ENCODE results near the gene COX7B2. TPM values are rescaled to one million over a fixed set of nuclear protein-coding genes. Genes with fewer than 3 reads are reported as not detected.

The COX7B2 gene
- total and polyA plus RNA-seq, 2 of the 13 experiments (the other 11 are each of a cell fraction or from before 2014, with no cell fraction given): not detected

GRCh38 chr4:46878641-46879040 is 30.4 kb downstream of the COX7B2 start (continued):
- TF ChIP-seq TAF1 (CRISPR knock-in tag; IDR thresholded peaks at IDR 0.05): no peak
- no peak for TF ChIP-seq TOE1 (CRISPR knock-in tag; IDR thresholded peaks at IDR 0.05)

GRCh38 chr4:46874811-46875210 is 34.2 kb downstream of the COX7B2 start:
- in situ Hi-C loops (cut with HindIII; ENCODE audit: extremely low pct_ligation_motif_present, low pct_unique_long_range_greater_than_20kb): loop anchor here (25.0 kb wide), 1 partner anchor 512 kb away; no protein-coding TSS in a partner anchor
- Histone ChIP-seq H2AFZ (ENCODE audit: low read length) (no peak overlapping the region), H3K36me3 (replicated peaks in 1 of 2; ENCODE audit: control insufficient read depth in 1 of 2, insufficient read depth in 2 of 2, low read length in 2 of 2) (no peaks in the 10 kb centered on the region), H3K4me1 (ENCODE audit: insufficient read depth, low read length) (no peaks in the 10 kb centered on the region), H3K27ac (ENCODE audit: extremely low read length, insufficient read depth, low read length) (no peak overlapping the region), H4K20me1 (ENCODE audit: insufficient read depth, low read length) (no peaks in the 10 kb centered on the region), H3K27me3 (ENCODE audit: control insufficient read depth in 1 of 2, insufficient read depth in 2 of 2, low read length in 2 of 2) (no peaks in the 10 kb centered on the region; a peak in 1 of 5 replicates), H3K9me3 (ENCODE audit: low read length) (no peaks in the 10 kb centered on the region), H3K9ac (ENCODE audit: insufficient read depth, low read depth, low read length) (no peak overlapping the region), H3K79me2 (ENCODE audit: insufficient read depth, low read length) (no peaks in the 10 kb centered on the region), H3K4me3 (replicated peaks in 1 of 3; ENCODE audit: insufficient read depth in 1 of 3, low read depth in 2 of 3, low read length in 3 of 3) (no peak overlapping the region), H3K4me2 (ENCODE audit: low read depth, low read length) (no peak overlapping the region)
- no TSS peak for BruUV-seq (replicated peaks)
- ATAC-seq: no peak
- no peak for TF ChIP-seq GTF2F1 (IDR thresholded peaks at IDR 0.05; ENCODE audit: low read length)
- no peak for TF ChIP-seq IRF1 (CRISPR knock-in tag; IDR thresholded peaks at IDR 0.05; ENCODE audit: low read depth)
- TF ChIP-seq ZNF781 (CRISPR knock-in tag; IDR thresholded peaks at IDR 0.05; ENCODE audit: borderline replicate concordance, not compliant biosample characterization): no peak
- TF ChIP-seq REXO4 (CRISPR knock-in tag; IDR thresholded peaks at IDR 0.05; ENCODE audit: borderline replicate concordance): no peak
- no peak for TF ChIP-seq RARG (CRISPR knock-in tag; IDR thresholded peaks at IDR 0.05; ENCODE audit: low read depth)
- TF ChIP-seq ZSCAN20 (CRISPR knock-in tag; IDR thresholded peaks at IDR 0.05; ENCODE audit: borderline replicate concordance): no peak
- TF ChIP-seq PAWR (CRISPR knock-in tag; IDR thresholded peaks at IDR 0.05; ENCODE audit: borderline replicate concordance): no peak
- TF ChIP-seq ZNF33A (CRISPR knock-in tag; IDR thresholded peaks at IDR 0.05; ENCODE audit: borderline replicate concordance): no peak
- no peak for TF ChIP-seq ZNF639 (CRISPR knock-in tag; conservative IDR thresholded peaks at IDR 0.05)
- TF ChIP-seq ISL2 (CRISPR knock-in tag; IDR thresholded peaks at IDR 0.05): no peak
- 3% methylated on average over 1 of the region's 1 CpG for WGBS (ENCODE audit: low lambda C conversion rate)
- intact Hi-C loops (cut with micrococcal nuclease; ENCODE audit: unreplicated experiment): no loop called here
- POLR2A ChIA-PET: no interaction called here
- no peak for DNase-seq (ENCODE audit: low spot score)
- FAIRE-seq: no peak
- CTCF ChIA-PET (ENCODE audit: low intra/inter-chr PET ratio, low total read pairs): no interaction called here

Measured in HepG2 (cell line).